H1 (cell line): ENCODE results near the gene MTAP. TPM values are rescaled to one million over a fixed set of nuclear protein-coding genes. Genes with fewer than 3 reads are reported as not detected.

Experiments
- CTCF ChIA-PET: fragments of 300-600 bp; sonication (Branson Sonifier 250); formaldehyde crosslinking; loops from one replicate; lab custom pipeline; 2021; ENCODE audit not compliant: partially characterized antibody; lab: Charles Lee
- POLR2A ChIA-PET: fragments of 300-600 bp; sonication (Branson Sonifier 250); formaldehyde crosslinking; loops from one replicate; lab custom pipeline; 2021; ENCODE audit warnings: inconsistent platforms; ENCODE audit not compliant: partially characterized antibody; lab: Charles Lee
- DNase-seq, 2 experiments: peaks; one replicate each; pipeline versions ENCODE4 v3.0.0 to v3.0.0-alpha.2; 2010 to 2022; ENCODE audit warnings: low spot score in 2 of 2, low read depth in 1 of 2, mixed read lengths in 1 of 2
- FAIRE-seq: peaks from 2 replicates; lab custom pipeline; 2011; peaks lifted over from hg19 to GRCh38; lab: Jason Lieb, UNC
- H2AFZ ChIP-seq: 2 replicates; pipeline ENCODE4 v1.8.1; 2012; ENCODE audit warnings: low read length, inconsistent platforms
- H2AK5ac ChIP-seq: 2 replicates; pipeline ENCODE4 v1.6.1; 2013; ENCODE audit warnings: low read depth, low read length
- H2BK120ac ChIP-seq: replicated peaks from 2 replicates; pipeline ENCODE3; 2013; ENCODE audit warnings: low read depth, low read length, inconsistent platforms
- H2BK12ac ChIP-seq: 2 replicates; pipeline ENCODE4 v1.6.1; 2013; ENCODE audit warnings: low read depth, low read length
- H2BK15ac ChIP-seq: 2 replicates; pipeline ENCODE4 v1.6.1; 2013; ENCODE audit warnings: low read length
- H2BK20ac ChIP-seq: 2 replicates; pipeline ENCODE4 v1.6.1; 2013; ENCODE audit warnings: low read length
- H2BK5ac ChIP-seq: 2 replicates; pipeline ENCODE4 v1.6.1; 2013; ENCODE audit warnings: low read depth, low read length
- H3K14ac ChIP-seq: 2 replicates; pipeline ENCODE4 v1.6.1; 2013; ENCODE audit warnings: inconsistent platforms; ENCODE audit not compliant: insufficient read length
- H3K18ac ChIP-seq: 2 replicates; pipeline ENCODE4 v1.6.1; 2013; ENCODE audit warnings: low read length; ENCODE audit errors: extremely low read depth
- H3K23ac ChIP-seq: 2 replicates; pipeline ENCODE4 v1.6.1; 2013; ENCODE audit warnings: inconsistent platforms; ENCODE audit not compliant: insufficient read length
- H3K23me2 ChIP-seq: 2 replicates; pipeline ENCODE4 v1.6.1; 2013; ENCODE audit warnings: low read depth, low read length
- H3K27ac ChIP-seq: 2 replicates; pipeline ENCODE4 v1.6.1; 2011; ENCODE audit warnings: low read depth, low read length, inconsistent platforms
- H3K27me3 ChIP-seq, 4 experiments: replicated peaks in 1 of 4; 1 replicate in 1 of 4; 2 replicates in 3 of 4; pipeline versions ENCODE4 v1.6.1 to v1.8.1; 2011 to 2013; ENCODE audit warnings: low read length in 3 of 4, mild to moderate bottlenecking in 3 of 4, inconsistent platforms in 2 of 4, mixed read lengths in 2 of 4, moderate library complexity in 1 of 4; ENCODE audit not compliant: control insufficient read depth in 3 of 4, insufficient read depth in 3 of 4; ENCODE audit errors: extremely low read depth in 1 of 4
- H3K36me3 ChIP-seq, 4 experiments: 2 replicates each; pipeline versions ENCODE4 v1.6.1 to v1.8.1; 2011 to 2013; ENCODE audit warnings: mild to moderate bottlenecking in 4 of 4, low read length in 3 of 4, moderate library complexity in 2 of 4, control low read depth in 1 of 4, inconsistent platforms in 1 of 4; ENCODE audit not compliant: insufficient read depth in 4 of 4, control insufficient read depth in 2 of 4
- H3K4ac ChIP-seq: replicated peaks from 2 replicates; pipeline ENCODE3; 2013; ENCODE audit warnings: low read length, low read depth, mixed read lengths, inconsistent platforms; ENCODE audit not compliant: insufficient read length
- H3K4me1 ChIP-seq, 4 experiments: replicated peaks in 1 of 4; 1 replicate in 1 of 4; 2 replicates in 3 of 4; pipeline versions ENCODE4 v1.6.1 to v1.8.1; 2011 to 2013; ENCODE audit warnings: low read length in 3 of 4, inconsistent platforms in 2 of 4, mixed read lengths in 1 of 4; ENCODE audit not compliant: insufficient read depth in 4 of 4, control insufficient read depth in 3 of 4
- H3K4me2 ChIP-seq, 2 experiments: 2 replicates each; pipeline versions ENCODE4 v1.6.1 to v1.8.1; 2011 to 2013; ENCODE audit warnings: low read depth in 2 of 2, low read length in 2 of 2, control low read depth in 1 of 2, inconsistent platforms in 1 of 2, mild to moderate bottlenecking in 1 of 2; ENCODE audit not compliant: insufficient read depth in 1 of 2
- H3K4me3 ChIP-seq, 4 experiments: fragments of 200-600, 300-600 bp in 1 of 4; sonication (generic), shearing (Covaris generic), sonication (Bioruptor Twin) in 1 of 4; 2 replicates each; pipeline versions ENCODE4 v1.5.1 to v1.8.1; 2011 to 2016; ENCODE audit warnings: low read length in 4 of 4, low read depth in 3 of 4, control low read depth in 2 of 4, inconsistent platforms in 2 of 4, mild to moderate bottlenecking in 2 of 4, mixed read lengths in 1 of 4, moderate library complexity in 1 of 4; ENCODE audit not compliant: insufficient read depth in 2 of 4; ENCODE audit errors: extremely low read depth in 1 of 4
- H3K56ac ChIP-seq: replicated peaks from 2 replicates; pipeline ENCODE3; 2013; ENCODE audit warnings: low read depth, mild to moderate bottlenecking, mixed read lengths, low read length, inconsistent platforms; ENCODE audit not compliant: insufficient read length
- H3K79me1 ChIP-seq: 2 replicates; pipeline ENCODE4 v1.6.1; 2013; ENCODE audit warnings: low read depth, low read length, control low read depth
- H3K79me2 ChIP-seq, 2 experiments: 2 replicates each; pipeline versions ENCODE4 v1.6.1 to v1.8.1; 2012 to 2013; ENCODE audit warnings: low read length in 2 of 2, mild to moderate bottlenecking in 2 of 2, inconsistent platforms in 1 of 2; ENCODE audit not compliant: insufficient read depth in 2 of 2, control insufficient read depth in 1 of 2
- H3K9ac ChIP-seq, 4 experiments: replicated peaks in 1 of 4; 1 replicate in 1 of 4; 2 replicates in 3 of 4; pipeline versions ENCODE4 v1.6.1 to v1.8.1; 2011 to 2013; ENCODE audit warnings: low read depth in 3 of 4, low read length in 3 of 4, control low read depth in 2 of 4, mild to moderate bottlenecking in 2 of 4, moderate library complexity in 2 of 4, inconsistent platforms in 1 of 4; ENCODE audit errors: extremely low read depth in 1 of 4
- H3K9me3 ChIP-seq, 2 experiments: 2 replicates each; pipeline versions ENCODE4 v1.6.1 to v1.8.1; 2012 to 2013; ENCODE audit warnings: mild to moderate bottlenecking in 2 of 2, moderate library complexity in 2 of 2, control low read depth in 1 of 2, inconsistent platforms in 1 of 2, low read depth in 1 of 2, low read length in 1 of 2, mixed read lengths in 1 of 2; ENCODE audit not compliant: insufficient read depth in 2 of 2
- H4K20me1 ChIP-seq, 2 experiments: replicated peaks in 1 of 2; 2 replicates each; pipeline versions ENCODE3 to v1.8.1; 2011 to 2013; ENCODE audit warnings: inconsistent platforms in 2 of 2, low read length in 2 of 2, mild to moderate bottlenecking in 1 of 2; ENCODE audit not compliant: insufficient read depth in 2 of 2, control insufficient read depth in 1 of 2
- H4K5ac ChIP-seq: 2 replicates; pipeline ENCODE4 v1.6.1; 2013; ENCODE audit warnings: low read length, low read depth, mixed read lengths, inconsistent platforms; ENCODE audit not compliant: insufficient read length
- H4K8ac ChIP-seq: 2 replicates; pipeline ENCODE4 v1.8.0; 2013; ENCODE audit warnings: mild to moderate bottlenecking, moderate library complexity, low read length, inconsistent platforms; ENCODE audit not compliant: insufficient read depth; ENCODE audit errors: extremely low read depth
- H4K91ac ChIP-seq: replicated peaks from 2 replicates; pipeline ENCODE3; 2013; ENCODE audit warnings: low read length, mixed read lengths, inconsistent platforms; ENCODE audit not compliant: insufficient read length
- ASH2L ChIP-seq: fragments of 200-600, 300-600 bp; sonication (generic); IDR thresholded peaks from one replicate; pipeline ENCODE4 v1.7.1; 2017; ENCODE audit warnings: low read length
- E2F6 ChIP-seq: IDR thresholded peaks from 2 replicates; pipeline ENCODE4 v1.6.1; 2012; ENCODE audit warnings: inconsistent platforms
- EGR1 ChIP-seq: IDR thresholded peaks from 2 replicates; pipeline ENCODE4 v1.6.1; 2011; ENCODE audit warnings: low read depth, low read length, borderline replicate concordance
- SAP30 ChIP-seq: fragments of 300-600 bp; sonication (generic); IDR thresholded peaks from 2 replicates; pipeline ENCODE4 v1.7.1; 2012; ENCODE audit warnings: low read length, moderate library complexity, mild to moderate bottlenecking, inconsistent platforms; ENCODE audit not compliant: insufficient read depth, insufficient replicate concordance
- TCF12 ChIP-seq: IDR thresholded peaks from 2 replicates; pipeline ENCODE4 v1.6.1; 2011; ENCODE audit warnings: low read depth, mild to moderate bottlenecking, low read length
- WGBS, 2 experiments: shearing (Covaris generic) in 1 of 2; methylation state at CpG; one replicate each; pipeline versions ENCODE4 v1.1.6 to v1.1.7; 2013 to 2015; ENCODE audit warnings: low lambda C conversion rate in 2 of 2, mixed read lengths in 2 of 2, inconsistent platforms in 1 of 2, low coverage in 1 of 2, missing lambda C conversion rate in 1 of 2; ENCODE audit not compliant: insufficient replicate concordance in 2 of 2, insufficient coverage in 1 of 2, insufficient read length in 1 of 2; ENCODE audit errors: extremely low coverage in 1 of 2, missing lambda C conversion rate in 1 of 2; 5-methylcytosine and 5-hydroxymethylcytosine counted together
- polyA plus RNA-seq, 7 experiments: library from polyadenylated mRNA; depleted of rRNA in 3 of 7; stranded (reverse) in 5 of 7; unstranded in 2 of 7; fragments of >200 nt in 5 of 7; fragments of 200-250 nt in 2 of 7; gene quantifications; 1 replicate in 5 of 7; 2 replicates in 1 of 7; 4 replicates in 1 of 7; pipeline versions ENCODE4 v1.2.1 to v1.2.3, GENCODE V29; 2011 to 2013; ENCODE audit warnings: missing spikeins in 2 of 7, mixed read lengths in 2 of 7
- total RNA-seq: library from RNA; stranded (reverse); fragmentation: NEBNext Ultra II Directional; extraction: Animal tissue kit (Norgen Biotek cat#: 25700); gene quantifications from 2 replicates; pipeline ENCODE4 v1.2.1, GENCODE V29; 2021

The MTAP gene
- total and polyA plus RNA-seq, 2 of the 8 experiments (the other 6 are each of a cell fraction or from before 2014, with no cell fraction given) = 16.4 to 100 TPM

GRCh38 chr9:21966140-21966851 is 163.9 kb downstream of the MTAP start:
- TF ChIP-seq EGR1 (peak; percentile 32; the same call in 1 of the 2 replicates), TCF12 (peak; percentile 65; the same call in 1 of the 2 replicates), ASH2L (no peak), E2F6 (no peak), SAP30 (no peak)
- H3K4ac ChIP-seq = no peak overlapping the region
- peaks cover 7 to 25% (median 14%) of the 10 kb centered on the region in 4 experiments for H3K4me1 ChIP-seq
- no peak overlapping the region for H2BK15ac ChIP-seq
- H3K79me2 ChIP-seq = no peaks in the 10 kb centered on the region
- peaks cover 0 to 8% (median 0%) of the 10 kb centered on the region in 4 experiments; a peak in 2 of 8 replicates for H3K36me3 ChIP-seq
- peaks cover 68 to 87% (median 76%) of the 10 kb centered on the region in 4 experiments for H3K27me3 ChIP-seq
- no peaks in the 10 kb centered on the region for H3K79me1 ChIP-seq
- ChIA-PET POLR2A (interaction anchor here (0.8 kb wide), 1 partner anchor 10 kb away, joined by 4 read pairs; no protein-coding TSS in a partner anchor), CTCF (interaction anchor here (0.7 to 1.0 kb wide), 5 partner anchors 12 to 152 kb away, joined by 3 to 5 read pairs (median 4); no protein-coding TSS in a partner anchor)
- no peak overlapping the region for H2AK5ac ChIP-seq
- H3K9me3 ChIP-seq = 0 out of 4 replicates have a peak, but pooled peaks cover 0 to 3% of the 10 kb centered on the region in 2 experiments
- H3K56ac ChIP-seq = no peak overlapping the region
- H2BK20ac ChIP-seq = no peak overlapping the region
- H2BK120ac ChIP-seq = no peak overlapping the region
- no peak overlapping the region for H3K18ac ChIP-seq
- 11% methylated on average over 15 of the region's 15 CpGs; no CpG with 5 or more reads in 1 of the 2 experiments for WGBS, 2 experiments
- no peak overlapping the region for H2BK12ac ChIP-seq
- H4K91ac ChIP-seq = no peak overlapping the region
- no peak overlapping the region for H2AFZ ChIP-seq
- peak overlapping the region in 3 of 4 experiments; percentile 13 to 54 (median 26); a peak in 3 of 8 replicates for H3K4me3 ChIP-seq
- H3K23ac ChIP-seq = no peak overlapping the region
- no peak overlapping the region for H4K5ac ChIP-seq
- H4K20me1 ChIP-seq = peaks cover 14 to 34% of the 10 kb centered on the region in 2 experiments
- no peak overlapping the region for H3K27ac ChIP-seq
- FAIRE-seq (no peak), DNase-seq (peak in 1 of 2 experiments; percentile 58)
- no peak overlapping the region for H2BK5ac ChIP-seq
- peak overlapping the region; percentile 61 to 64 for H3K4me2 ChIP-seq
- H4K8ac ChIP-seq = no peak overlapping the region
- no peaks in the 10 kb centered on the region; the same call in 1 of the 2 replicates for H3K23me2 ChIP-seq
- no peak overlapping the region for H3K9ac ChIP-seq
- no peak overlapping the region for H3K14ac ChIP-seq
